Stimulated activated CD4-positive, alpha-beta T cell treated with anti-CD3 and anti-CD28 coated beads, Interleukin-4, amount 100 ng/mL, for 24 hours (primary cell): ENCODE measurements around the gene AGFG1.
"Not testable (repeated sequence)": the region's sequence is repeated elsewhere in the genome, so short reads cannot be mapped to it uniquely, and the experiment has no call there.

Experiments used
- DNase-seq: peaks from one replicate; pipeline ENCODE4 v3.0.0-alpha.2; 2020

The AGFG1 gene

DNA sequence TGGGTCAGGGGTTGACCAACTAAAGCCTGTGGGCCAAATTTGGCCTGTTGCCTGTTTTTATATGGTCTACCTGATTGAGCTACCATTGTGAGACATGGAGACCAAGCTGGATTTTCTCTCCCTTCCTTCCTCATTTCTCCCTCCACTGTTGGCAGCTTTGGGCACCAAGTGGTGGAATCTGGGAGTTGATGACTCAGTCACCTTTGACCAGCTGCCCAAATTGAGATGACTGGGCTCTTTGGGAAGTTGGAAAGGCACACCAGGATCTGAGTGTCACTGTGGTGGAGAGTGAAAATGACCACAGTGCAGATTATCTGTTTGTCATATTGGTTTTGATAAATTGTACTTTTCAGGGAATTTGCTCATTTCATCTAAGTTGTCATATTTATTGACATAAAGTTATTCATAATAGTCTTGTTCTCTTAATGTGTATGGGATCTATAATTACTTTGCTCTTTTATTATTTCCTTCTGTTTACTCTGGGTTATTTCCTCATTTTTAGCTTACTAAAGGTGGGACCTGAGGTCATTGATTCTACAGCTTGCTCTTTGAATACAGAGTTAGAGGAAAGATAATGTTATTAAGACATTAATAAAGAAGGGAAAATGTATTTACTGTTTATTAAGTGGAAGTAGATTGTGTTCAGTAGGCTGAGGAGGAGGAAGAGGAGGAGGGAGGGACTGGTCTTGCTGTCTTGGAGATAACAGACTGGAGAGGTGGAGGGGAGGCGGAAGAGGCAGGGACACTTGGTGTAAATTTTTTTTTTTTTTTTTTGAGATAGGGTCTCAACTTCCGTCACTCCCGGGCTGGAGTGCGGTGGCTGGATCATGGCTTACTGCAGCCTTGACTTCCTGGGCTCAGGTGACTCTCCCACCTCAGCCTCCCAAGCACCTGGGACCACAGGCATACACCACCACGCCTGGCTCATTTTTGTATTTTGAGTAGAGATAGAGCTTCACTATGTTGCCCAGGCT lies 31.8 kb downstream of the AGFG1 start:
- DNase-seq: no peak

DNA sequence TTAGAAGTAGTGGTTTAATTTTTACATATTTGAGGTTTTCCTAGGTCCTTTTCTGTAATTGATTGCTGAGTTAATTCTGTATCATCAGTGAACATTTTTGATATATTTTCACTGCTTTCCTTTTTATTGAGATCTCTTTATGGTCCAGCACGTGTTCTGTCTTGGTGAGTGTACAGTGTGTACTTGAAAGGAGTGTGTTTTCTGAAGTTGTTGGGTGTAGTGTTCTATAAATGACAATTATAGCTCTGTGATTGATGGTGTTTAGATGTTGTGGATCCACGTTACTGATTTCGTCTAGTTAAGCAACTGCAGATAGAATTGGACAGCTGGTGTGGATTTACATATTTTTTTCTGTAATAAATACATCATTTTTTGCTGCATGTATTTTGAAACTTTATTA lies 32.7 kb downstream of the AGFG1 start:
- DNase-seq: no peak

DNA sequence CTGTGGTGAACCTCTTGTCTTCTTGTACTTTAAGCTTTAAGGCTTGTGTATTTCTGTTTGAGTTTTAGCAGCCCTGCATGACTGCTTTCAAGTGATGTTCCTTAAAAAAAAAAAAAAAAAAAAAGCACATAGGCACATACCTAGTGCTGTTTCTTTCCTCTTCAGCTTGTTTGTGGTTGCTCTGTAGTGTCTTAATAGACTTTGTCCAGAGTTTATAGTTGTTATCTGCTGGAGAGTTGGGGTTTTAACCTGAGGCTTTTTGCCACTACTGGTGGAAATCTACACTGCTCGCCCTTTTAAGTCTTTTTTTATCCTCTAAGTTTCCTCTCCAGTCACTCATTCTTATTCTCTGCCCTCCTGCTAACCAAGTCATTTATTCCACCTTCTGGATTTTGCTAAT lies 34.5 kb downstream of the AGFG1 start:
- DNase-seq: no peak

DNA sequence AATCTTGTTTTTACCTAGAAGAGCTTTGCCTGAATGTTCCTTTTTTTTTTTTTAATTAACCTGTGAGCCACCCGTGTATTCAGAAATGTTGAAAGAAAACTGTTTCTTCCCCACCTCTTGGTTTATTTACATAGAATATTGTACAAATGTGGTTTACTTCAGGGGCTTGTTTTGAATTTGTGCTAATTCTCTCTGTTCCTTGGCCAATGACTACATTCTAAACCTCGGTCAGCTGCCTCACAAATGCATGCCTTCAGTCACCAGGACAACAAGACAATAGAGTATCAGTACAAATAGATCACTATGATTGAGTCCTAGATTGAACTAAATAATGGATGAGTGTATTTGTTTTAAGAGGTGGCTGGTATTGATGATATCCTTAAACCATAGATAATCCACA lies 36.0 kb downstream of the AGFG1 start:
- DNase-seq: no peak

- DNase-seq: no peak
Measured at GRCh38 chr2:227509076-227509475, 37.1 kb downstream of the AGFG1 start.

DNA sequence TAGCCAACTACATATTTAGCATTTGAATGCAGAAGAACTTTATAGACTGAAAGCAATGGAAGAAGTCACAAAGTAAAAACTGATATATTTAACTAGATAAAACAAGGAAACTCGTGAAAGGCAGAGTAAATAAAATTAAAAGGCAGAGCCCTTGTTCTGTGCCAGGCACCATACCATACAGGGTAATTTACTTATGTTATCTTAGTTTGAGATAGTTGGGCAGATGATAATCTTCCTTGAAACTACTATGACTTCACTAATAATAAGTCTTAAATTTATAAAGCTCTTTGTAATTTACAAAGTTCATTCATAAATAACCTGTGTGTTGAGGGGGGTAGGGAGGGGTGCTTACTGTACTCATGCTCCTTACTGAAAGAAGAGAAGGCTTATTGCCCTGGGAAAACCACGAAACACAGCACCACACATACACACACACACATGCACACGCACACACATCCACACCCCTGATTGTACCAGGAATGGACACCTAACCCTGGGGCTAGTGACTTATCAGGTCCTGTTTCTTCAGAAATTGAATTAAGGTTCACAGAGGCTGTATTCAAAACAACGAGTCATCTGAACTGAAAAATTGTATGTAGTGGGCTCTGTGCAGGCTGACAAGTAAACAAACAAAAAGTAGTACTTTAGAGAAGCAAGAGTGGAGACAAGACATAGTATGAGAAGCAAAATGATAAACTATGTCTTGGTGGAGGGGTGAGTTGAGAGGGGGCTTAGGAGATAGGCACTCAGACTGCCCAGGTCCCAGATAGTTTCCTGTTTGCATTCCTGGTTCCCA lies 38.1 kb downstream of the AGFG1 start:
- no peak for DNase-seq

DNA sequence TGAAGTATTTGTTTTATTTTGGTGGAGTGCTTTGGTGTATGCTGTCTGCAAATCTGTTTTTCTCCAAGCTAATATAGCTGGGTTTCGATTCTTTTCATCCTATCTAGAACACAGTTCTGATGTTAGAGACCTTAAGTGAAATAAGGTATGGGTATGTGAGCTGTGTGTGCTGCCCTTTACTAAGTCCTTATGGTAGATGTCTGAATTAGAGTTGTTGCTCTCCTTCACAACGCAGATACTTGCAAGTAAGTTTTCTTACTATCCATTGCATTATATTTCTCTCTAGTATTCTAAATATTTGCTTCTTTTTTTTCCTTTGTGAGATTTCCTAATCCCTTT lies 38.6 kb downstream of the AGFG1 start:
- DNase-seq: no peak

GRCh38 chr2:227511239-227511930 lies 39.4 kb downstream of the AGFG1 start:
- DNase-seq: no peak

DNA sequence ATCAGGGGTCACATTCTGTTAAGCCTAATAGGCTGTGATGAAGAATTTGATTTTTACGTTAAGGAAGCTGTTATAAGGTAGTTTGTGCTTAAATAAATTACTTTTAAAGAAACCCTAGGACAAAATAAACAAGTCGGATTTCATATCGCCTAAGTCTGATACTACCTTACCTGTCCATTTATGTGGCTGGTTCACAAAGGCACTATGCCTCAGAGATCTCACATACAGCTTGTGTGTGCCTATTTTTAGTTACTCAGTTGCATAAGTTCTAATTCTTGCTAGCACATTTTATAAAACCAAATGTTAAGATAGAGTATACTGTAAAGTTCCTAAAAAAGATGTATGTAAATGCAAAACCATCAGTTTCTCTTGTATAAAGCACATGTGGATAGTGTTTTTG lies 40.0 kb downstream of the AGFG1 start:
- no peak for DNase-seq

DNA sequence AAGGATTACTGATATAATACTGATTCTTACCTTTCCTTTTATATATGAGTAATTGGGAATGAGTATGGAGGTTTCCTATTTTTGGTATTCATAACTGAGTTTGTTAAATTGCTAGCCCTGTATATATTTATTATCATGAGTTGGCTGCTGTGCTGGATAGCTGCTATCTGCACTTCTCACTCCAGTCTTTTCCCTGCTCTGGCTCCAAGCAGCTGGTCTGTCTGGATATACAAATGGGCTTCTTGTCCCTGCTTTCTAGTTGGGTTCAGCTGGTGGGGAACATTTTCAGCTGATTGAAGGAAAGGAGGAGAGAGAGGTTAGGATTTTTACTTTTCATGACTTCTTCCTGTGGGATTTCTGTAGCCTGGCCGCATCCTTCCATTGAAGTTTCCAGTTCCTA lies 41.2 kb downstream of the AGFG1 start:
- DNase-seq: no peak

- no peak for DNase-seq
Measured at GRCh38 chr2:227515742-227516141, 43.8 kb downstream of the AGFG1 start.

- DNase-seq: no peak
Measured at GRCh38 chr2:227517724-227518123, 45.8 kb downstream of the AGFG1 start.

- not testable (repeated sequence) for DNase-seq
Measured at GRCh38 chr2:227518278-227518865, 46.4 kb downstream of the AGFG1 start.

DNA sequence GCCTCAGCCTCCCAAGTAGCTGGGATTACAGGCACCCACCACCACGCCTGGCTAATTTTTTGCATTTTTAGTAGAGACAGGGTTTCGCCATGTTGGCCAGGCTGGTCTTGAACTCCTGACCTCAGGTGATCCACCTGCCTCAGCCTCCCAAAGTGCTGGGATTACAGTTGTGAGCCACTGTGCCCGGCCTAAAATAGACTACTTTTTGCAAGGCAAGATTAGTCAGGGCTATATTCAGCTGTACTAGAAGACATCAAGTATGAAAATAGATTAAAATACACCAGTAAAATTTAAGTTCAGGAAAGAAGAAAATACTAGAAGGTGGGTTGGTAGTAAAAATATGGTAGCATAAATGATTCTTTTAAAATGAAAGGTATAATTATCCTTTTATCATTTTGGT lies 49.2 kb downstream of the AGFG1 start:
- not testable (repeated sequence) for DNase-seq

GRCh38 chr2:227524665-227525064 lies 52.7 kb downstream of the AGFG1 start:
- DNase-seq: no peak

- no peak for DNase-seq
Measured at GRCh38 chr2:227527351-227527750, 55.4 kb downstream of the AGFG1 start.

- no peak for DNase-seq
Measured at GRCh38 chr2:227528803-227529202, 56.8 kb downstream of the AGFG1 start.

- DNase-seq: no peak
Measured at GRCh38 chr2:227529871-227530270, 57.9 kb downstream of the AGFG1 start.

- no peak for DNase-seq
Measured at GRCh38 chr2:227534714-227535113, 62.8 kb downstream of the AGFG1 start.

DNA sequence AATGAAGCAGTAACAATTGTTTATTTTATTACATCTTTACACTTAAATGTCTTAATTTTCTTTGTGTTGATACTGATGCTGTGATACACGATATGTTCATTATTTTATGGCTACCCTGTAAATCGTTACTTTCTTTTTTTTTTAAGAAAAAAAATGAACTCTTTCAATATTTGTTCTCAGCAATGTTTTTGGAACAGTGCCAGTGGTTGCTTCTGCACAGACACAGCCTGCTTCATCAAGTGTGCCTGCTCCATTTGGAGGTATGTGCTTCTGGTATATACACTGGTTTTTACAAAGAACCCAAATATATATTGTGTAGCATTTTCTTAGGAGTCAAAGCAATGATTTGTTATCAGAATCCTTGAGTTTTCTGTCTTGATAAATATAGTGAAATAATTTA lies 64.5 kb downstream of the AGFG1 start:
- DNase-seq: no peak

DNA sequence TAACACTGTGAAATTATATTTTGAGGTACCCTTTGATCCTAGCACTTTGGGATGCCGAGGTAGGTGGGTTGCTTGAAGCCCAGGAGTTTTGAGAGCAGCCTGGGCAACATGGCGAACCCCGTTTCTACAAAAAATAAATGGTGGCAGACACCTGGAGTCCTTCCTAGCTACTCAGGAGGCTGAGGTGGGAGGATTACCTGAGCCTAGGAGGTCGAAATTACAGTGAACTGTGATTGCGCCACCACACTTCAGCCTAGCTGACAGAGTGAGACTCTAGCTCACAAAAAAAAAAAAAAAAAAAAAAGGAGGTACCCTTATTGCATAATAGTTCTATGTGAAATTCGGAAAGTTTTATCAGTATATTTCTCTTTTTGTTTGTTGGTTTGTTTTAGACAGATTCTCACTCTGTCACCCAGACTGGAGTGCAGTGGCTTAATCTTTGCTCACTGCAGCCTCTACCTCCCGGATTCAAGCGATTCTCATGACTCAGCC lies 67.6 kb downstream of the AGFG1 start:
- no peak for DNase-seq

DNA sequence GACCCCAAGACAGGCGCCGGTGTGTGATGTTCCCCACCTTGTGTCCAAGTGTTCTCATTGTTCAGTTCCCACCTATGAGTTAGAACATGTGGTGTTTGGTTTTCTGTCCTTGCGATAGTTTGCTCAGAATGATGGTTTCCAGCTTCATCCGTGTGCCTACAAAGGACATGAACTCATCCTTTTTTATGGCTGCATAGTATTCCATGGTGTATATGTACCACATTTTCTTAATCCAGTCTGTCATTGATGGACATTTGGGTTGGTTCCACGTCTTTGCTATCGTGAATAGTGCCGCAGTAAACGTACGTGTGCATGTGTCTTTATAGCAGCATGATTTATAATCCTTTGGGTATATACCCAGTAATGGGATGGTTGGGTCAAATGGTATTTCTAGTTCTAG lies 68.4 kb downstream of the AGFG1 start:
- not testable (repeated sequence) for DNase-seq

DNA sequence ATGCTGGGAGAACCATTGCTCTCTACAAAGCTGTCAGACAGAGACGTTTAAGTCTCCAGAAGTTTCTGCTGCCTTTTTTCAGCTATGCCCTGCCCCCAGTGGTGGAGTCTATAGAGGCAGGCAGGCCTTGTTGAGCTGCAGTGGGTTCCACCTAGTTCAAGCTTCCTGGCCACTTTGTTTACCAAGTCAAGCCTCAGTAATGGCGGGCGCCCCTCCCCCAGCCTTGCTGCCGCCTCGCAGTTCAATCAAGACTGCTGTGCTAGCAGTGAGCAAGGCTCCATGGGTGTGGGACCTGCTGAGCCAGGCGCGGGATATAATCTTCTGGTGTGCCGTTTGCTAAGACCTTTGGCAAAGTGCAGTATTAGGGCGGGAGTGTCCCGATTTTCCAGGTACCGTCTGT lies 74.0 kb downstream of the AGFG1 start:
- DNase-seq: peak; percentile 24
